Left forelimb (tissue), 1 donor: ENCODE results near the gene OR5H2.
"Not testable (repeated sequence)": the region's sequence is repeated elsewhere in the genome, so short reads cannot be mapped to it uniquely, and the experiment has no call there.

Experiments
- DNase-seq: peaks from one replicate; pipeline ENCODE4 v3.0.0-alpha.2; 2018; ENCODE audit warnings: low spot score

Gene OR5H2

GRCh38 chr3:98282205-98282604, at the start of gene OR5H2:
Gene OR5H2 (plus strand): TSS chr3:98282505. CDS start chr3:98282903, 398 bp downstream.
- no peak for DNase-seq

GRCh38 chr3:98233468-98233867, 48.8 kb upstream of the OR5H2 start:
- DNase-seq, result no peak

DNA sequence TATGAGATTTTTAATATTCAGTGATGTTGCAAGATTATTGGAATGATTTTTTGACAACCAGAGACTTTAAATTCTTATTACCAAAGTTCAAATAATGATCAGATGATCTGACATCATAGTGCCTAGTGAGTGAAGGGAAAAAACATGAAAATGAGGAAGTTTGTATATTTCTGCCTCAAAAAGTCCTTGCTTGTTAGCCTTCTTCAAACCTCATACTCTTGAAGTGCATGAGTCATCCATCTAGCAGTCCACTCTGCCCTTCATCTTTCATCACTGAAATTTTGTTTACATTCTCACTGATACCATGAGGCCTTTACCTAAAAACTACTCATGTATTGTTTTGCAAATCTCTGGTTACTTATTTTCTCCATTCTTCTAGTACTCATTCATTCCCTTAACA, 42.2 kb upstream of the OR5H2 start:
- DNase-seq, result no peak

DNA sequence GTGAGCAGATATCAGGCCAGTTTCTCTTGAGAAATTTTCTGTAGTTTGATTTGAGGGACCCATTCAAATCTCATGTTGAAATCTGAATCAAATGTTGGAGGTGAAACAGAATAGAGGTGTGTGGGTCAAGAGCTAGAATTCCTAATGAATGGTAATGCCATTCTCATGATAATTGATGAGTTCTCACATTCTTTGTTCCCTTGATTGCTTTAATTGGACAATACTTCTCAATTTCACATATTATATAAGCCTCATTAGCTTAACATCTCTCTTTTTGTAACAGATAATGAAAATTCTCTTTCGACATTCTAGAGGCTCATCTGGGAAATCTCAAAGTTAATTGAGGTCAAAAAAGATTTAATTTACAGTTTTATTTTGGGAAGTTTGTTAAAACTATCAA, 40.1 kb upstream of the OR5H2 start:
- no peak for DNase-seq

GRCh38 chr3:98243843-98244242, 38.5 kb upstream of the OR5H2 start:
- no peak for DNase-seq

DNA sequence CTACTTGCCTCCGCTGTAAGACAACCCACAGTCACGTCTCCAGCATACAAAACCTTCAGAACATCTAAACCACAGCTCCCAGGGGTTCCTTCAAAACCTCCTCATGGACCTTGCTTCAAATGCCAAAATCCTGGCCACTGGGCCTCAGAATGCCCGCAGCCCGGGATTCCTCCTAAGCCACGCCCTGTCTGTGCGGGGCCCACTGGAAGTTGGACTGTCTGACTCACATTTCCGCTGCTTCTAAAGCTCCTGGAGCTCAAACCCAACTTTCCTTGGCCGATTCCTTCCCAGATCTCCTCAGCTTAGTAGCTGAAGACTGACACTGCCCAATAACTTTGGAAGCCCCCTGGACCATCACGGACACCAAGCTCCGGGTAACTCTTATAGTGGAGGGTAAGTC, 36.2 kb upstream of the OR5H2 start:
- DNase-seq, result no peak

- not testable (repeated sequence) for DNase-seq
Observed at GRCh38 chr3:98256026-98256425, 26.3 kb upstream of the OR5H2 start.

DNA sequence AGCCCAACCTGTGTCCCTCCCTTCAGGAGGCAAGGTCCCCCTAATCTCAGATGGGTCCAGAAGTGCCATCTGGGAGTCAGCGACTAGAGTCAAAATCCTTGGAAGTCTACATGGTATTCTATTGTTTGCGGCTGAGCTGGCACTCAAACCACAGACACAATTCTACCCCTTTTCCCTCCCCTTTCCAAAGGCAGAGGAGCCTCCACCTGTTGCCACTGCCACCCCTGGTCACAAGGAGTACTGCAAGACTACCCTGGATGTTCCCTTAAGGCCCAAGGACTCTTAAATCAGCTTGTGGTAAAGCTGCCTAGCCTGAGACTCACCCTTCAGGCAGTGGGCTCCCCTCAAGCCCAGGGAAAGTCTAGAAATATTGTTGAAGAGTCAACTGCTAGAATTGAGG, 22.6 kb upstream of the OR5H2 start:
- no peak for DNase-seq

DNA sequence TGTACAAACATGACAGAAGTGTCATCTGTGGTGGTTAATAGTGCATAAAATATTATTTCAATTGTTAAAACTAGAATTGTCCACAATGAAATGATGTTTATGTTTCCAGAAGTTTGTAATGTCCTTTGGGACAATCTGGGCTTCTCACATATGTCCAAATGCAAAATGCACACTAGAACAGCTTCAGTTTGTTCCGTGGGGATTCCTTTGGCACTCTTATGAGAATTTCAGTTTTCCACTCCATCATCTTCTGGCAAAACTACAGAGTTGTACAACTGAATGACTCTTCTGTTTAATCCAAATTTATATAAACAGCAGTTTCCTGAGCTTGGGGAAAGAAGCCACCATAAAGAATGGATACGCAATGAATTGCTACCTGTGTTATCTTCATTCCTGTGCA, 20.3 kb upstream of the OR5H2 start:
- no peak for DNase-seq

GRCh38 chr3:98263944-98264343, 18.4 kb upstream of the OR5H2 start, which contains the start of gene OR5H6:
Gene OR5H6 (plus strand): TSS chr3:98264244. CDS start chr3:98264333, 89 bp downstream.
- DNase-seq, result no peak

DNA sequence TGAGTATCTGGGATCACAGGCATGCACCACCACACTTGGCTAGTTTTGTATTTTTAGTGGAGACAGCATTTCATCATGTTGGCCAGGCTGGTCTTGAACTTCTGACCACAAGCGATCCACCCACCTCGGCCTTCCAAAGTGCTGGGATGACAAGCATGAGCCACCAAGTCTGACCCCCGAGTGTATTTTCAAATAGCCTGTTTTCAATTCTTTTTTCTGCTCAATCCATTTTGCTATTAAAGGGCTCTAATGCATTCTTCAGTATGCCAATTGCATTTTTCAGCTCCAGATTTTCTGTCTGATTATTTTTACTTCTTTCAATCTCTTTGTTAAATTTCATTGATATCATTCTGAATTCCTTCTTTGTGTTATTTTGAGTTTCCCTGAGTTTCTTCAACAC, 12.5 kb upstream of the OR5H2 start:
- DNase-seq, result no peak

DNA sequence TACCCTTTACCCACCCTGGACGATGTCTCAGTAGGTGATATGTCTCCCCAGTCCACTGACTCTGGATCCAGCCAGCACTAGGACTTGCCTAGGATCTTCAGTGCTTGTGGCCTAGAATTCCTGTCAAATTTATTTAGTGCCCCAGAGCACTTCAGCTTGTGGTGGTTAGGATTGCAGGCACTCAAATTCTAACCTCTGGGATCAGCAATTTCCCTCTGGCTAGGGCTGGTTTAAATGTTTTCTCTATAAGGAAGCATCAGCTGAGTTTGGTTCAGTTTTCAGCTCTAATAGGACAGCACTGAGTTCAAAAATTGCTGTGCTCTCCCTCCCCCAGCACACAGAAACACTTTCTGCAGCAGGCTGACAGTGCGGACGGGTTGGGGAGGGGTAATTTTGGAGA, 10.2 kb upstream of the OR5H2 start:
- no peak for DNase-seq

DNA sequence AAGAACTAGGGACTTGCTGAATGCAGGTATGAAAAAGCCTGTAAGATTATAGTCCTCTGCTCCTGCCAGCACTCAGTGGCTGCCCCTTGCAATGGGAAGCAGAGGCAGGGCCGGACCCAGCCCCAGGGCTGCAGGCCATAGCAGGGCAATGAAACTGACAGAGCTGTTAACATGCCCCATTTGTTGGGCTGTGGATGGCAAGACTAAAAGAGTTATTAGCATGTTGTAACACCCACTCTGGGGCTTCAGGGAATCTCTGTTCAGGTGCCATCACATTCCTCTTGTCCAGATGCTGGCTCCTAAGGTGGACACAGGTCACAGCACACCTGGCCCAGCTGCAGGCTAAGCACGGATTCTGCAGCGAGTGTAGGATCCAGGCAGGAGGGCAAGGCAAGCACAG, 7.4 kb upstream of the OR5H2 start:
- no peak for DNase-seq

- no peak for DNase-seq
Observed at GRCh38 chr3:98290916-98291315, 8.6 kb downstream of the OR5H2 start.

DNA sequence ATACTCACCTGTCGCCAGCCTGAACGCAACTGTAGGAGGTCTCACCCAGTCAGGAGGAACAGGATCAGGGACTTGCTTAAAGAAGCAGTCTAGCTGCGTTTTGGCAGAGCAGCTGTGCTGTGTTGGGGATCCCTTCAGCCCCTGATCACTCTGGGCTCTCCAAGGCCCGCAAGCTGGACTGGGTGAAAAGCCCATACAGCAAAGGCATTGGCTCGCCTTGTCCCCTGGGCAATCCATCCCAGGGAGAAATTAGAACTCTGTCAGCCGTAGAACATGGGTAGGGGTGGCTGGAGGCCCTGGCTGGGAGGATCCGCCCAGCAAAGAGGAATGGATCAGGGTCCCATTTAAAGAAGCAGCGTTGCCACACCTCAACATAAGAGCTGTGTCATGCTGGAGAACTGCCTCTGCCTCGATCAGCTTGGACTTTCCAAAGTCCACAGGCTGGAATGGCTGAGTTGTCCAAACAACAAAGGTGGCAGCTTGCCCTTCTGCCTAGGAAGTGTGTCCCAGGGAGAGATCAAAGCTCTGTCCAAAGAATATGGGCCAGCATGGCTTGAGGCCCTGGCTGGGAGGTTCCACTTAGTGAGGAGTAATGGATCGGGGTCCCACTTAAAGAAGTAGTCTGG, 9.1 kb downstream of the OR5H2 start:
- DNase-seq, result no peak

- DNase-seq, result no peak
Observed at GRCh38 chr3:98322101-98322500, 39.8 kb downstream of the OR5H2 start.

DNA sequence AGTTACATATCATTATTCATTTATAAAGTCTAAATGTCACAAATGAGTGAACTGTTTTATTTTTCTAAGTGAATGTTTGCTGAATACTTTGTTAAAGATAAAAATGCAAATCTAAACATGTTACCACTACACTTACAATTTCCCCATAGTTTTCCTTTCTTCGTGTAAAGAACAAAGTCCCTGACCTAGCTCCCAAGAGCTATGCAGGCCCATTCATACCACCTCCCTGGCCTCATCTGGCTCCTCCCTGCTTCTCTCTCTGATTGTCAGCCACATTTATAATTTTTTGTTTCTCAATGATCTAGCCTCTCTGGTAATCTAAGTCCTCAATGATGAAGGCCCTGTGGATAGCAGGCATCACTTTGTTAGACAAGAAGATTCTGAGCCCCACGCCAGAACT, 40.4 kb downstream of the OR5H2 start:
- DNase-seq, result no peak

DNA sequence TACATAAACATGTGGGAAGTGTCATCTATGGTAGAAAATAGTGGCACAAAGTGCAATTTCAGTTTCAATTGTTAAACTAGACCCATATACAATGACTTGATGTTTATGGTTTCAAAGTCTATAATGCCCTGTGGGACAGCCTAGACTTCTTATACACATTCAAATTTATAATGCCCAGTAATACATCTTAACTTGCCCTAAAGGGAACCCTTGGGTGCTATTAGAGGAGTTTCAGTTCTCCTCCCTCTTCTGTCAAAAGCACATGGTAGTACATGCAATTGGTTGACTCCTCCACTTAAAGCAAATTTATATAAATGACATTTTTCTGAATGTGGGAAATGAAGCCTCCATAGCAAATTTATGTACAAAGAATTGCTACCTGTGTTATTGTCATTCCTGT, 41.1 kb downstream of the OR5H2 start:
- no peak for DNase-seq

GRCh38 chr3:98325055-98325454, 42.8 kb downstream of the OR5H2 start:
- no peak for DNase-seq

DNA sequence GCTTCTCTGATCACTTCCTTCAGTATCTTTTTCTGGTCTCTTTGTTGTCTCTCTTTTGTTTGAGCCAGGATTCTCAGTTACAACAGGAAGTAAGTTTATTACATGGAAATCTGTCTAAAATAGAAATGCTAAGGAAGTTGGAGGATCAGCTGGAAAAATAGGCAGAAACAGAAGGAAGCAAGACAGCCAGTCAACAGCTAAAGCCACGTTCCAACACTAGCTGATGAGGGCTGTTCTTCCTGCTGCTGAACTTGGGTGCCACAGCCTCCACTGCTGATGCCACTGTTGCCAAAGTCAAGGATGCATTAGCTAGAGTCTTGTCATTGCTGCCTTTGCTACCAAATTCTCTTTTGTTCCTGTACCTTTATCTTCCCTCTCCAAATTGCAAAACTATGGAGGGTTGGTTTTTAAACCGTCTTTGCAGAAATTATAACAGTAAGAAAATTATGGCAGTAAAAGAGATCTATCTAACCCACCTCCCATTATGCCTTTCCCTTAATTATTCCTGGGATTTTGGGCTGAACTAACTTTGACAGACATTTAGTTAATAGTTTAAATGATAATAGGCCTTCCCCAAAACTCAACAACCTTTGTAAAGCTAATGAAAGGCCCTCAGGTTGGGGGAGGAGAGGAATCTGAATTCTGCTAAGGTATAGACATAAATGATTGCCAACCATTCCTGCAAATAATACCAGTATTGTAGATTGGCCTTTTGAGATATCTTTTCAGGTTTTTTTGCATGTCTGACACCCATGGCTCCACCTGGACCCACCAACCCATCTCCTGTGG, 44.0 kb downstream of the OR5H2 start:
- DNase-seq, result no peak

- no peak for DNase-seq
Observed at GRCh38 chr3:98326945-98327344, 44.6 kb downstream of the OR5H2 start.

DNA sequence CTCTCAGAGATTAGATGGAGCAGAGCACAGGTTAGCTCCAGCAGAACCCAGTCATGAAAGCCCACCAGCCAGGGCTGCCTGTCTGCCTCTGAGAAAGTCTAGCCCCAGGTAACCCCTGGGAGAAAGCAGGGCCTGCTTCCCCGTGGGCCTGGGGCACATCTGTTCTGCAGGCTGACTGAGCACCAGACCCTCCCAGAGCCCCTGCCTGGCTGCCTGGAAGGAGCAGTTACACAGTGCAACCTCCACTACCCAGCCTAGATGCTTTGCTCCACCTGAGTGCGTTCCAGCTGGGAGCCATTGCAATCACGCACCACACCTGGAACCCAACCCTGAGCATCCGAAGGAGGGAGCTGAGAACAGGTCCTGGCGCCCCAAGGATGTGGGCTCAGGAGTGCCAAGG, 46.6 kb downstream of the OR5H2 start:
- no peak for DNase-seq

GRCh38 chr3:98329392-98330124, 47.3 kb downstream of the OR5H2 start:
- DNase-seq, result no peak
